ENCODE measurements around the gene SLC2A1.

DNA sequence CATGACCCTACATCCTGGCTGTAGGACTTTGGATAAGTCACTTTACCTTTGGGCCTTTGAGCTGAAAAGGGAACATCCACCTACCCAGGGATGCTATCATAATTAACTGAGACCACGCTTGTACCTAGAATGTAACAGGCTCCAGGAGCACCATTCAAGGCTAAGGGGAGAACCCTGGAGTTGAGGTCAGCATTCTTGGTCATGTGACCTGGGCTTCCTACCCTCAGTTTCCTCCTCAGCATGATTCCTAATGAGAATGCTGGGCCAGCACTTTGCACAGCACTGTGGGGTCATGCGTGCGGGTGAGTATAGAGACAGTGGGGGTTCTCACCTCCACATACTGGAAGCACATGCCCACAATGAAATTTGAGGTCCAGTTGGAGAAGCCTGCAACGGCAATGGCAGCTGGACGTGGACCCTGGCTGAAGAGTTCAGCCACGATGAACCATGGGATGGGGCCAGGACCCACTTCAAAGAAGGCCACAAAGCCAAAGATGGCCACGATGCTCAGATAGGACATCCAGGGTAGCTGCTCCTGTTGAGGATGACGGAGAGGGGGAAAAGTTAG, 31.3 kb downstream of the SLC2A1 start:
- TF ChIP-seq, protein P1, sequence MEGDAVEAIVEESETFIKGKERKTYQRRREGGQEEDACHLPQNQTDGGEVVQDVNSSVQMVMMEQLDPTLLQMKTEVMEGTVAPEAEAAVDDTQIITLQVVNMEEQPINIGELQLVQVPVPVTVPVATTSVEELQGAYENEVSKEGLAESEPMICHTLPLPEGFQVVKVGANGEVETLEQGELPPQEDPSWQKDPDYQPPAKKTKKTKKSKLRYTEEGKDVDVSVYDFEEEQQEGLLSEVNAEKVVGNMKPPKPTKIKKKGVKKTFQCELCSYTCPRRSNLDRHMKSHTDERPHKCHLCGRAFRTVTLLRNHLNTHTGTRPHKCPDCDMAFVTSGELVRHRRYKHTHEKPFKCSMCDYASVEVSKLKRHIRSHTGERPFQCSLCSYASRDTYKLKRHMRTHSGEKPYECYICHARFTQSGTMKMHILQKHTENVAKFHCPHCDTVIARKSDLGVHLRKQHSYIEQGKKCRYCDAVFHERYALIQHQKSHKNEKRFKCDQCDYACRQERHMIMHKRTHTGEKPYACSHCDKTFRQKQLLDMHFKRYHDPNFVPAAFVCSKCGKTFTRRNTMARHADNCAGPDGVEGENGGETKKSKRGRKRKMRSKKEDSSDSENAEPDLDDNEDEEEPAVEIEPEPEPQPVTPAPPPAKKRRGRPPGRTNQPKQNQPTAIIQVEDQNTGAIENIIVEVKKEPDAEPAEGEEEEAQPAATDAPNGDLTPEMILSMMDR (IDR thresholded peaks at IDR 0.05) = no peak
- TF ChIP-seq POLR2A (IDR thresholded peaks at IDR 0.05) = no peak
- TF ChIP-seq EP300 (IDR thresholded peaks at IDR 0.05) = no peak

Data from tibial nerve (tissue), 4 donors.